Activated CD4-positive, CD25-positive, alpha-beta regulatory T cell (primary cell): ENCODE results near the gene MAGI1.
"Not testable (repeated sequence)": the region's sequence is repeated elsewhere in the genome, so short reads cannot be mapped to it uniquely, and the experiment has no call there.

Source experiments
- DNase-seq, 4 experiments: peaks; one replicate each; lab custom pipeline; 2025; lab: John Stamatoyannopoulos, UW

The MAGI1 gene

GRCh38 chr3:65749066-65749465, 289.7 kb downstream of the MAGI1 start:
- DNase-seq: no peak

GRCh38 chr3:65748326-65748725, 290.4 kb downstream of the MAGI1 start:
- DNase-seq: no peak

- no peak for DNase-seq
Observed at GRCh38 chr3:65746848-65747247, 291.9 kb downstream of the MAGI1 start.

- DNase-seq: no peak
Observed at GRCh38 chr3:65745306-65745705, 293.4 kb downstream of the MAGI1 start.

- DNase-seq: no peak
Observed at GRCh38 chr3:65742914-65743313, 295.8 kb downstream of the MAGI1 start.

GRCh38 chr3:65741540-65741939, 297.2 kb downstream of the MAGI1 start:
- no peak for DNase-seq

- DNase-seq: no peak
Observed at GRCh38 chr3:65739901-65740541, 298.7 kb downstream of the MAGI1 start.

GRCh38 chr3:65734792-65735191, 303.9 kb downstream of the MAGI1 start:
- DNase-seq: no peak

GRCh38 chr3:65734382-65734781, 304.3 kb downstream of the MAGI1 start:
- DNase-seq: no peak

- no peak for DNase-seq
Observed at GRCh38 chr3:65733459-65733858, 305.3 kb downstream of the MAGI1 start.

- no peak for DNase-seq
Observed at GRCh38 chr3:65732051-65732935, 306.4 kb downstream of the MAGI1 start.

GRCh38 chr3:65730449-65730848, 308.3 kb downstream of the MAGI1 start:
- DNase-seq: no peak

GRCh38 chr3:65729973-65730372, 308.7 kb downstream of the MAGI1 start:
- DNase-seq: no peak

GRCh38 chr3:65729555-65729954, 309.2 kb downstream of the MAGI1 start:
- no peak for DNase-seq

- no peak for DNase-seq
Observed at GRCh38 chr3:65728138-65728537, 310.6 kb downstream of the MAGI1 start.

GRCh38 chr3:65723985-65724384, 314.7 kb downstream of the MAGI1 start:
- no peak for DNase-seq

GRCh38 chr3:65723011-65723410, 315.7 kb downstream of the MAGI1 start:
- DNase-seq: no peak

- no peak for DNase-seq
Observed at GRCh38 chr3:65720989-65721737, 317.6 kb downstream of the MAGI1 start.

- not testable (repeated sequence) for DNase-seq
Observed at GRCh38 chr3:65719639-65720038, 319.1 kb downstream of the MAGI1 start.

- DNase-seq: no peak
Observed at GRCh38 chr3:65717676-65718346, 320.9 kb downstream of the MAGI1 start.

- no peak for DNase-seq
Observed at GRCh38 chr3:65716071-65716751, 322.5 kb downstream of the MAGI1 start.

GRCh38 chr3:65714134-65714533, 324.6 kb downstream of the MAGI1 start:
- DNase-seq: no peak
